Right lobe of liver (tissue), 6 donors: ENCODE results near the gene RAB27B. TPM values are rescaled to one million over a fixed set of nuclear protein-coding genes. Genes with fewer than 3 reads are reported as not detected.

Experiments used
- ATAC-seq, 4 donors: fragments of 200-7000 bp; cut with Tn5 transposase; one replicate each; pipeline ENCODE4 v1.9.1; 2020; ENCODE audit warnings: mild to moderate bottlenecking in 4 of 4, moderate library complexity in 4 of 4
- DNase-seq, 3 donors: peaks; one replicate each; pipeline ENCODE4 v3.0.0-alpha.2; 2020
- H3K27ac ChIP-seq, 3 donors: fragments of 200-600 bp; one replicate each; pipeline ENCODE4 v1.8.0; 2022
- H3K27me3 ChIP-seq, 2 donors: fragments of 200-600 bp; one replicate each; pipeline ENCODE4 v1.8.0; 2022
- H3K36me3 ChIP-seq, 4 donors: fragments of 200-600 bp; sonication (generic) in 1 of 4; one replicate each; pipeline versions ENCODE4 v1.5.1 to v1.8.0; 2017 to 2022; ENCODE audit warnings: control low read depth in 1 of 4
- H3K4me1 ChIP-seq, 4 donors: fragments of 200-600 bp; sonication (generic) in 1 of 4; one replicate each; pipeline versions ENCODE4 v1.5.1 to v1.8.0; 2017 to 2022; ENCODE audit warnings: control low read depth in 1 of 4
- H3K4me3 ChIP-seq, 3 donors: fragments of 200-600 bp; one replicate each; pipeline ENCODE4 v1.8.0; 2022
- H3K9me3 ChIP-seq, 4 donors: fragments of 200-600 bp; sonication (generic) in 1 of 4; one replicate each; pipeline versions ENCODE4 v1.5.1 to v1.8.0; 2017 to 2022; ENCODE audit warnings: control low read depth in 1 of 4
- CTCF ChIP-seq, 4 donors: fragments of 200-600 bp in 3 of 4; fragments of 450-650 bp in 1 of 4; IDR thresholded peaks; one replicate each; pipeline versions ENCODE4 v1.5.1 to v1.8.0; 2016 to 2022; ENCODE audit warnings: antibody characterized with exemption in 4 of 4, mild to moderate bottlenecking in 2 of 4
- POLR2A ChIP-seq: fragments of 450-650 bp; IDR thresholded peaks from one replicate; pipeline ENCODE4 v1.6.1; 2017; ENCODE audit warnings: antibody characterized with exemption, mild to moderate bottlenecking
- WGBS: methylation state at CpG from one replicate; pipeline ENCODE4 v1.1.6; 2018; ENCODE audit warnings: low coverage, low lambda C conversion rate; ENCODE audit not compliant: insufficient coverage; ENCODE audit errors: missing lambda C conversion rate; 5-methylcytosine and 5-hydroxymethylcytosine counted together
- intact Hi-C, 2 donors: fragments of 100-400 bp; cut with DNase I; formaldehyde crosslinking; loops; one replicate each; pipeline versions ENCODE4 v1.11.2 to v1.14.1; 2022
- total RNA-seq, 6 experiments: library from RNA; depleted of rRNA in 2 of 6; stranded (reverse); fragments of >200 nt in 2 of 6; fragmentation: NEBNext Ultra II Directional in 3 of 6; extraction: Animal tissue kit (Norgen Biotek cat#: 25700) in 3 of 6; gene quantifications; one replicate each; pipeline versions ENCODE4 v1.1.0 to v1.2.4, GENCODE V29; 2016 to 2023
- donor health status: DM: no; HTN: yes; CAD: no.
- donor health status: DM: no; HTN: no; CAD: no.
- donor health status: DM: no; HTN: no; CAD: no.
- donor health status: DM: no; HTN: yes; CAD: no.
- donor health status: DM: no; HTN: yes; CAD: no.

Gene RAB27B
- total RNA-seq, 6 experiments from 2014 or later, result 0.53 to 1.0 (median 0.85) TPM

- Histone ChIP-seq H3K27me3 (no peaks in the 10 kb centered on the region), H3K27ac (no peak overlapping the region), H3K4me1 (peaks cover 0 to 3% (median 0%) of the 10 kb centered on the region in 4 donors), H3K36me3 (no peaks in the 10 kb centered on the region), H3K4me3 (no peak overlapping the region), H3K9me3 (no peaks in the 10 kb centered on the region)
- no peak for TF ChIP-seq POLR2A
- no peak for TF ChIP-seq CTCF (IDR thresholded peaks at IDR 0.05)
- 38% methylated on average over 2 of the region's 2 CpGs for WGBS
- no peak for ATAC-seq
- intact Hi-C loops, result no loop called here
- DNase-seq, result no peak
These were observed 17.5 kb downstream of the RAB27B start for GRCh38 chr18:54845787-54846186.

GRCh38 chr18:54848121-54848520, 19.8 kb downstream of the RAB27B start:
- no peak for DNase-seq
- no peak for TF ChIP-seq CTCF (IDR thresholded peaks at IDR 0.05)
- TF ChIP-seq POLR2A, result no peak
- WGBS, result 100% methylated on average over 1 of the region's 1 CpG
- no peak overlapping the region for H3K27ac ChIP-seq
- ATAC-seq, result no peak
- intact Hi-C loops, result no loop called here
- peaks cover 0 to 3% (median 0%) of the 10 kb centered on the region in 4 donors for H3K4me1 ChIP-seq
- no peaks in the 10 kb centered on the region for H3K36me3 ChIP-seq
- no peaks in the 10 kb centered on the region for H3K9me3 ChIP-seq
- no peaks in the 10 kb centered on the region for H3K27me3 ChIP-seq
- no peak overlapping the region for H3K4me3 ChIP-seq

GRCh38 chr18:54849683-54850082, 21.4 kb downstream of the RAB27B start:
- ATAC-seq (no peak), DNase-seq (no peak)
- intact Hi-C loops, result no loop called here
- peaks cover 0 to 3% (median 0%) of the 10 kb centered on the region in 4 donors for H3K4me1 ChIP-seq
- H3K9me3 ChIP-seq, result no peaks in the 10 kb centered on the region
- no peak overlapping the region for H3K4me3 ChIP-seq
- no peaks in the 10 kb centered on the region for H3K27me3 ChIP-seq
- no peak overlapping the region for H3K27ac ChIP-seq
- 48% methylated on average over 2 of the region's 2 CpGs for WGBS
- no peak for TF ChIP-seq POLR2A
- no peak for TF ChIP-seq CTCF (IDR thresholded peaks at IDR 0.05)
- no peaks in the 10 kb centered on the region for H3K36me3 ChIP-seq

DNA sequence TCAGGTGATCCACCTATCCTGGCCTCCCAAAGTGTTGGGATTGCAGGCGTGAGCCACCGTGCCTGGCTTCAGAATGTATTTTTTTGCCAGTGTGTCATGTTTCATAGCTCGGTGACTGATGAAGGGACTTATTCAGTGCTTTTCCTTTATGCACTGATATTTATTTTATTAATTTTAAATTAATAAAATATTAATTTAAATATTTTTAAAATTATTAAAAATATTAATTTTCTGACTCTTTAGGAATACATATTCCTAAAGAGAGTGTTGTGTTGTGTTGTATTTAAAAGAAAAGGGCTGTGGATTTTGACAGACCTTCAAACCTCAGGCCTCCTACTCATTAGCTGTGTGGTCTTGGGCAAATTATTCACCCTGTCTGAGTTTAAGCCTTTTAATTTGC, 22.3 kb downstream of the RAB27B start:
- H3K4me3 ChIP-seq, result no peak overlapping the region
- no peak overlapping the region for H3K27ac ChIP-seq
- H3K4me1 ChIP-seq, result peaks cover 0 to 3% (median 0%) of the 10 kb centered on the region in 4 donors
- no peaks in the 10 kb centered on the region for H3K27me3 ChIP-seq
- no peaks in the 10 kb centered on the region for H3K36me3 ChIP-seq
- H3K9me3 ChIP-seq, result no peaks in the 10 kb centered on the region
- DNase-seq, result no peak
- ATAC-seq, result no peak
- WGBS, result 94% methylated on average over 3 of the region's 3 CpGs
- TF ChIP-seq CTCF (IDR thresholded peaks at IDR 0.05) (no peak), POLR2A (no peak)
- intact Hi-C loops, result no loop called here
